ENCODE measurements around the gene CTAG1B.
"Not testable (repeated sequence)": the region's sequence is repeated elsewhere in the genome, so short reads cannot be mapped to it uniquely, and the experiment has no call there.

The CTAG1B gene

DNA sequence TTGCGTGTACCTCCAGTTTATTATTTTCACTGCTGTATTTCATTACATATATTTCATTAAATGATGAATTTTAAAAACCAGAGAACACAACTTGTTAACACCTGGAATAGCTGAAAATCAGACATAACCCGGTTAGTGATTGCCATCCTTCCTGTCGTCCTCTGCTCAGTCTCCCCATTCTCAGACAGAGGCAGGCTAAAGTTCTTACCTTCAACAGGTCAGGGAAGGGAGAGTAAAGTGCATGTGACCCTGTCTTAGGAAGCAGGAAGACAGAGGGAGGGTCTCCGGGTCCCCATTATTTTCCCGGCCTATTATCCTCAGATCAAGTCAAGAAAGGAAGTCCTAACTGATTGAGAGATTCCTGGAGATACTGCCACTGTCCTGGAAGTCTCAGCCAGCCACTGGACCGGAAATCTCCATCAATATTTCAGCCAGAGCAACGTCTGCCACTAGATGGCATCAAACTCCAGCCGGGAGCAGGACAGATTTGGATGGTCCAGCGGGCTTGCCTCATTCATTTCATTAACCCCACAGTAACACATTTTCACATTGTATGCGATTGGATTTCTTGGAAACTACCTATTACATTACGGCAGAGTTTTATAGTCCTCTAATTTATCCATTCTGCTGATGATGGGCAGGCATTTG is 1.8 kb upstream of the CTAG1B start:
- not testable (repeated sequence) for DNase-seq

DNA sequence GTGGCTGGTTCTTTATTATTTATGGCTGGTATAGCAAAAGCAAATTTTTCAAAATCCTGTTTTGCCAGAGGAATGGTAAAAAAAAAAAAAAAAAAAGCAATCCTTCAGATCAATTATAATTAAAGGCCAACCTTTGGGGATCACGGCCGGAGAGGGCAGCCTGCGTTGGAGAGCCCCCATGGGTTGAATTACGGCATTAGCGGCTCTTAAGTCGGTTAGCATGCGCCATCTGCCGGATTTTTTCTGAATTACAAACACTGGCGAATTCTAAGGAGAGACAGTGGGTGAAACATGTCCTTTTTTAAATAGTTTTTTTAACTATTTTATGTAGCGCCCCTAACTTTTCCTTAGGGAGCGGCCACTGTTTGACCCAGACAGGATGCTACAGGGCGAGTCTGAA is 5.5 kb downstream of the CTAG1B start:
- not testable (repeated sequence) for DNase-seq

DNA sequence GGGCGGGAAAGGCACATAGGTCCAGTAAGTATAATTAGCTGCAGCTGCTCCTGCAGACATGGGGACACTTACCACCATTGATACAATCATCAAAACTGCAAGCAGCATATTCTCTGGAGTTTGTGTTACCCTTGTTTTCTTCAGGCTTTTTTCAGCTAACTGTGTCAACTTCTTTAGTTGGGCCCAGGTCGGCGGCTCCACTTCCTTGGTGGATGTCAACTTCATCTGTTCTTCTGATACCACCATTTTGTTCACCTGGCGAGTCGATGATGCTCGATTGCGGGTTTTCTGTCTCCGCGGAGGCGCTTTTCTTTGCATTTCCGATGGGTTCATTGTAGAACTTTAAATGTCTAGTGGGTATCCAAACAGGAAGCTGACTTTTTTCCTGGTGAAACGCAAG is 7.9 kb downstream of the CTAG1B start:
- DNase-seq, result not testable (repeated sequence)

DNA sequence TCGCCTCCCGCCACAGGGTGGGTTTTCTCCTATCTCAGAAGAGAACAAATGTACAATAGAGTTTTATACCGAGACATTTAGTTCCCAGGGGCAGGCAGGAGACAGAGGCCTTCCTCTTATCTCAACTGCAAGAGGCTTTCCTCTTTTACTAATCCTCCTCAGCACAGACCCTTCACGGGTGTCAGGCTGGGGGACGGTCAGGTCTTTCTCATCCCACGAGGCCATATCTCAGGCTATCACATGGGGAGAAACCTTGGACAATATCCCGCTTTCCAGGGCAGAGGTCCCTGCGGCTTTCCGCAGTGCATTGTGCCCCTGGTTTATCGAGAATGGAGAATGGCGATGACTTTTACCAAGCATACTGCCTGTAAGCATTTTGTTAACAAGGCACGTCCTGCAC is 10.3 kb downstream of the CTAG1B start:
- not testable (repeated sequence) for DNase-seq

DNA sequence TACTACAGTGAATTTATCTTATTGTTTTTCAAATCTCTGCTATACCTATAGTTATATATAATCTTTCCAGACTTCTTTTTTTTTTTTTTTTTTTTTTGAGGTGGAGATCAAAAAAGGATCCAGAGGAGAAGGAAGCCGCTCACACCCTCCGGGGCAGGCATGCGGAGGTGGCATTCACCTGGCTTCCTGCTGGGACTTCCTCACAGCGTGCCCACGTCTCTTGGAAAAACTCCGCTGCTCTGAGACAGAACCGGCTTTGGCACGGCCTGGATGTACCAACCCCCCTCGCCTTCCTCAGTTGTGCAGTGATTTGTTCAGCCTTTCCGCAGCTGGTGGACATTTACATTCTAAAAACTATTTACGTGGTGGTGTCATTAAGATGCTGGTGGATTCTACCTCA is 11.1 kb downstream of the CTAG1B start:
- DNase-seq, result not testable (repeated sequence)

DNA sequence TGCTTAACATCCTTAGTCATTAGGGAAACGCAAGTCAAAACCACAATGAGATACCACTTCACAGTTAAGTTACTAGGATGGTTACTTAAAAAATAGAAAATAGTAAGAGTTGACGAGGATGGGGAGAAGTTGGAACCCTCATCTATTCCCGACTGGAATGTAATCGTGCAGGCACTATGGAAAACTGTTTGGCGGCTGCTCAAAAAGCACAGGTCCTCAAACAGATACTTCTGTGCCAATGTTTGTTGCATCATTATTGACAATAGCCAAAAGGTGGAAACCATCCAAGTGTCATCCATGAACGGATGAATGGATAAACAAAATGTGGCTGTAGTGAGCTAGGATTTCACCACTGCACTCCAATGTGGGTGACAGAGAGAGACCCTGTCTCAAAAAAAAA is 11.7 kb downstream of the CTAG1B start:
- peak; percentile 10 for DNase-seq

DNA sequence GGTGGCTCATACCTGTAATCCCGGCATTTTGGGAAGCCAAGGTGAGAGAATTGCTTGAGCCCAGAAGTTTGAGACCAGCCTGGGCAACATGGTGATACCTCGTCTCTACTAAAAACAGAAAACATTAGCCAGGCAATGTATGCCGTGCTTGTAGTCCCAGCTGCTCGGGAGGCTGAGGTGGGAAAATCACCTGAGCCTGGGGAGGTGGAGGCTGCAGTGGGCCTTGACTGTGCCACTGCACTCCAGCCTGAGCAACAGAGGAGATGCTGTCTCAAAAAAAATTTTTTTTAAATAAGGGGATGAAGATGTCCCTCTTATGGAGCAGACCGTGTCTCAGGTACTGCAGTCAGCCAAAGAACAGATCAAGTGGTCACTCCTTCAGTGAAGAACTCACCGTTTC is 13.5 kb downstream of the CTAG1B start:
- DNase-seq, result no peak

DNA sequence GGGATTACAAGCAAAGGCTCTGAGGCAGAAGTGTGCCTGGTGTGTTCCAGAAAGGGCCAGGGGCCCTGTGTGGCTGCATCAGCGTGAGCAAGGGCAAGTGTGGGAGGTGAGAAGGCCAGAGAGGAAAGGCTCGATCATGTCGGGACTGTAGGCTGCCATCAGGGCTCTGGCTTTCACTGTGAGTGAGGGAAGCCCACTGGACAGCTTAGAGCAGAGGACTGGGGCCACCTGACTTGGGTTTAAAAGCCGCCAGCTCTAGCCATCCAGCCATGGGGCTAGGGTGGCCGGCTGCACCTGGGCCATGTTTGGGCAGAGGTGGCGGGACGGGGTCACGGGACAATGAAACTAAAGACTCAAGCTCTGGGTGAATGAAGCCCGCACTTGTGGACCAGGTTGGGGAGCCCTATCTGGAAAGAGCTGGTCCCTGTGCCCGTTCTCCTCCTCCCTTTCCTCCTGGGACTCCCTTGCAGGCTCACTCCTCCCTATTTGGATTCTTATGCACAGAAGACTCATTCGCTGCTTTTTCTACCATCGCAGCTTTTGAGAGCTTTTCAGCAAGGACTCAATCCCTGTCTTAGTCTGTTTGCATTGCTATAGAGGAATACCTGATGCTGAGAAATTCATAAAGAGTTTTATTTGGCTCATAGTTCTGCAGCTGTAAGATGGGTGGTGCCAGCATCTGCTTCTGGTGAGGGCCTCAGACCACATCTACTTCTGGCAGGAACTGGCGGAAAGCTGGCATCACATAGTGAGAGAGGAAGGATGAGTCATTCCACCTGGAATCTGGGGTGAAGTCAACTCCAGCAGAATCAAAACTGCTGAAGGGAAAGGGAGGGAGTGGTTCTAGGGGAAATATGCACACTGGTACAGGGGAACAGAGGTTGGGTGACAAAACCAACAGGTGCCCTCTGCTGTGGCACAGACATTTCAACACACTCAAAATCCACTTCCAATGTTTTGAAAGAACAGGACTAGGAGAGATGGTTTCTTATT is 15.3 kb downstream of the CTAG1B start:
- peak; percentile 10 for DNase-seq

DNA sequence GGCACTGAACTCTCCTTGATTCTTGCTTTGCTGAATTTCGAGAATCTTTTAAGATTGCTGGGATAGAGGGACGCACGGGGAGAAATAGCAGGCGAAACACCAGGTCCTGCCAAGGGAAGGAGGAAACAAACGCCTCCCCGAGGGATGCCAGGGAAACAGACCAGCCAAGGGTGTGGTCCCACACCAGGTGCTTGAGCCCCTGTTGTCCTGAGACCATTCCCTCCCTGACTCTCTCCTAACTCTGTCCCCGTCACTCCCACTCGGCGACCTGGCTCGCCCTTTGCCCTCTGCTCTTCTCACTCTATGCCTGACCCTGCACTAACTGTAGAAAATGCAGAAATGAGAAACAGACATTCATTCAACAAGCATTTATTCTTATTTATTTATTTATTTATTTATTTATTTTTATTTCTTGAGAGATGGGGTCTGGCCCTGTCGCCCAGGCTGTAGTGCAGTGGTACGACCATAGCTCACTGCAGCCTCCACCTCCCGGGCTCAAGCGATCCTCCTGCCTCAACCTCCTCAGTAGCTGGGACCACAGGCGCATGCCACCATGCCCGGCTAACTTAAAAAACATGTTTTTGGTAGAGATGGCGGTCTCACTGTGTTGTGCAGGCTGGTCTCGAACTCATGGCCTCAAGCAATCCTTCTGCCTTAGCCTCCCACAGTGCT is 16.2 kb downstream of the CTAG1B start:
- DNase-seq, result no peak

DNA sequence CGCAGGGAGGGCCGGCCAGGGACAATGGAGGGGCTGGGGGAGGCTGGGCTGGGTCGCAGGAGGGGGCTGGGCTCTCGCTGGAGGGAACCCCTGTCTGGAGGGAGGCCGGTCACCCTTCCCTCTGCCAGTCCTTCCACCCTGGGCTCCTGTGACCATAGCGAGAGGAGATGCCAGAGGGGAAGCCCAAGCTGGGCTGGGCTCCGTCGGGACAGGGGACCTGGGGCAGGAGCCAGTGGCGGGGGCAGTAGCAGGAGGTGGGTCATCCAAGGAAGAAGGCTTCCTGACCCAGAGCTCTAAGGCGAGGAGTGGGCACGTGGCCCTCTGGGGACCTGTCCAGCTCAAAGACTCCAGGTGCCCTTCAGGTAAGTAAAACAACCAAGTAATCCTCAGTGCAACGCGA is 16.9 kb downstream of the CTAG1B start:
- DNase-seq, result no peak

DNA sequence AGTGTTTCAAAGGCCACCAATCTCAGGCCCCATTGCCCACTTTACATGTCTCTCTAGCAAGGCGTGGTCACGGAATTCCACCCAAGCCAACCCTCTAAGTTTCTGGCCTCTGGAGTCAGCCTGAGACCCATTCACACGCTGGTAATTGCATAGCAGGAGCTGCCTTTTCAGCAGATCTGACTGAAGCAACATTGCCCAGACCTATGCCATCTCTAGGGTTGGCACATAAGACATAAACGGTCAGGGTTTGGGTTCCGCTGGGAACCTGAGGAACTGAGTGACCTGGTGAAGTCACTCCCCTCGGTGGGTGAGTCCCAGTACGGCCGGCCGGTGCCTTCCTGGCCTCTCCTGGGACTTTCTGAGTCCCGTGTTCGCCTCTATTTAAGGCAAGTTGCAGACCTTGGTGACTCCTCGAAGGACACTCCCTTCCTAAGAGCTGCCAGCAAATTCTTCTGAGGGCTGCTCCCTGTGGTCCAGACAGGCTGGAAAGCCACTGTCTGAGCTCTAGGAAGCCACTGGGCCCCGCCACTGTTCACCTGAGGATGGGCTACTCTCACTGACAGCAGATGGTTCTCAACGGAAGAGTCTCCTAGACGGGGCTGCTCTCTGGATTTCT is 18.2 kb downstream of the CTAG1B start:
- no peak for DNase-seq

DNA sequence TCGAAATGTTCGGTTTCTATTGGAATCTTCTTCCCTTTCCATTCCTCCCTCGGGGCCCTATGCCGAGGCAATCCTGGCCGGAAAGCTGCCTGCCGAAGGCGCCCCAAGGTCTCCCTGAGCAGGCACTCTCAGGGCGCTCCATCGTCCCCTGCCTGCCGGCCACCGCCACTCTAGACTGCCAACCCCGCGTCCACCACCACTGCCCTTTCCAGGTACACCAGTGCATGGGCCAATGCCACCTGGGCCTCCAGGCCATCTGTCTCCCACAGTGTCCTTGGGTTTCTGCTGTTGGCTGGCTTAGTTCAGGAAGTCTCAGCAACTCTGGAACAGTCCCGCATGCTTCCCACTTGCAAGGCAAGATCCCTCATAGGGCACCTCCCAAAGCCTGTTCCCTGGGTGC is 19.6 kb downstream of the CTAG1B start:
- no peak for DNase-seq

DNA sequence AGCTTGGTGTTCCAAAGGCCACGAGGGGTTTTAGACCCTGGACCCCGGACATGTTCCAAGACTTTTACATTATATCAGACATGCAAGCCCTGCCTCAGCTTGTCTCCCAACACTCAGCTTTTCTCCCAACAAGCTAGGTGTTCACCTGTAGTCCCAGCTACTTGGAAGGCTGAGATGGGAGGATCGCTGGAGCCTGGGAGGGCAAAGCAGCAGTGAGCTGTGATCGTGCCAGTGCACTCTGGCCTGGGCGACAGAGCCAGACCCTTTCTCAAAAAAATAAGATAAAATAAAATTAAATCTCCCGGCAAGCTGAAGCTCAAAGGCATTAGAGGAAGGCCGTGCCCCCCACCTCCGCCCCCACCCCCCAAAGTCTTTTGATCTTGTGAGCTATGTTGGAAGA is 20.4 kb downstream of the CTAG1B start:
- DNase-seq, result no peak

DNA sequence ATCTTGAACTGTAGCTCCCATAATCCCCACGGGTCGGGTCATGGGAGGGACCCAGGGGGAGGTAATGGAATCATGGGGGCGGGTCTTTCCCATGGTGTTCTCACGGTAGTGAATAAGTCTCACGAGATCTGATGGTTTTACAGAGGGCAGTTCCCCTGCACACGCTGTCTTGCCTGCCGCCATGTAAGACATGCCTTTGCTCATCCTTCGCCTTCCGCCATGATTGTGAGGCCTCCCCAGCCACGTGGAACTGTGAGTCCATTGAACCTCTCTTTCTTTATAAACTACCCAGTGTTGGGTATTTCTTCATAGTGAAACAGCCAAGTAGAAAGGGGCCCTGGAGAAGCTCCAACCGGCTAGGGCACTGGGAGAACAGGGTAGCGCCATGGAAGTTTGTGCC is 21.9 kb downstream of the CTAG1B start:
- DNase-seq, result no peak

DNA sequence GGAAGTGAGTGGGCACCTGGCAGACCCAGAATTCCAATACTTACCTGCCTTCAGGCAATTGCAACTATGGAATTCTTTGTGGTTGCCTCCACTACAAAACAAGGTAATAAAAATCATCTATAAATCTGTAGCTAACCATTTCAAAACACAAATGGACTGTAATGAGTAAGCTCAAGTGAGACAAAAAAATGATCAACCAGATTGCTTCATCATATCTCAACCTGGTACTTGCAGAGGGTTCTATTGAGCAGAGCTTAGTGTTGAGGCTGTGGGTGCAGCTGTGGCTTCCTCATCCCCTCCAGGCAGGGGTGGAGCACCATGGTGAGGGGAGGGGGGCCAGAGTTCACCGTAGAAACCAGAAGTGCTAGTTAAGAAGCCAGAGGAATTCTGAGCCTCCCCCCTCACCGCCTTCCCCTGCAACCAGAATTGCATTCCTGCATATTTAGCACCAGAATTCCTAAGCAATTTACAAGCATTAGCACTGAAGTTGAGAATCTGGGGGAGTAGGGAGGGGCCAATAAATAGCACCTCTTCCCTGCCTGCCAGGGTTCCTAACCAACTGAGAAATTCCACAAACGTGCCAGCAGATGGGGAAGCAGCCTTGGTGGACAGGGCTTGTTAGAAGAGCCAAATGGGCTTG is 22.7 kb downstream of the CTAG1B start:
- DNase-seq, result no peak

DNA sequence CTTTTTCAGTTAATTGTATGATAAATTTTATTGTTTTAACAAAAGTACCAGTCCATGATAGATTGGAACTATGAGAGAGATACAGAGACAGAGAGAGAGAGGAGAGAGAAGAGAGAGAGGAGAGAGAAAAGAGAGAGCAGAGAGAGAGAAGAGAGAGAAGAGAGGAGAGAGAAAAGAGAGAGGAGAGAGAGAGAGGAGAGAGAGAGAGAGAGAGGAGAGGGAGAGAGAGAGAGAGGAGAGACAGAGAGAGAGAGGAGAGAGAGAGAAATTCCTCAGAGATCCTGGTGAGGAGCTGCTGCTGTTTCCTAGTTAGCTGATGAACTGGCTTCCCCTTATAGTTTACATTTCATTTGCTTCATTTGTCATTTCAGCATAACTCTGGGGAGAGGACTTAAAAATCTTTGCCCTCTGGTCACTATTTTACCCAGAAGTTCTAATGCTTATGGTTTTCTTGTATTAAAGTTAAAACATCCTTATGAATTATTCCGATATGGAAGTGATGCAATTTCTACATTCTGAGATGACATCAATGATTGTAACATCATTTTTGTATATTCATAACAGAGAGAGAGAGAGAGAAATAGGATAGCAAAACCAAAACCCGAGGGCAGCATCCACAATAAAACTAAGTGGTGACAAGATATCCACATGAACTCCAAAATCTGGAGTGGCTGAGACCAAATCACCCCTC is 23.4 kb downstream of the CTAG1B start:
- DNase-seq, result no peak

DNA sequence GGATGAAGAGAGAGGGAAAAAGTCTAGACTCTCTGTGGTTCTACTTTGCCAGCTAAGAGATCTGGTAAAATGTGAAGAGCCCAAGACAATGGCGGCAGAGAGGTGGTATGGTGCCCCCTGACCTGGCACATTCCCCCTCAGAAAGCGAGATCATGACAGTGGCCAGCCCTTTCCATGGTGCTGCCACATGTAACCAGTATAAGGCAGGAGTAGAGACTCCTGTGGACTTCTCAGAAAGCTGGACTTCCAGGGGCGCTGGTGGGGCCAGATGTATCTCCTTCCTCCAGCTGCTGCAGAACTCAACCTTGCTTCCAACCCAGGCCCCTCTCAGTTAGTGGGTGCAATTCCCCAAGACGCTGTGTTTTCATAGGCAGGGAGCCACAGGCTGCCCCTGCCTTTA is 24.6 kb downstream of the CTAG1B start:
- no peak for DNase-seq

DNA sequence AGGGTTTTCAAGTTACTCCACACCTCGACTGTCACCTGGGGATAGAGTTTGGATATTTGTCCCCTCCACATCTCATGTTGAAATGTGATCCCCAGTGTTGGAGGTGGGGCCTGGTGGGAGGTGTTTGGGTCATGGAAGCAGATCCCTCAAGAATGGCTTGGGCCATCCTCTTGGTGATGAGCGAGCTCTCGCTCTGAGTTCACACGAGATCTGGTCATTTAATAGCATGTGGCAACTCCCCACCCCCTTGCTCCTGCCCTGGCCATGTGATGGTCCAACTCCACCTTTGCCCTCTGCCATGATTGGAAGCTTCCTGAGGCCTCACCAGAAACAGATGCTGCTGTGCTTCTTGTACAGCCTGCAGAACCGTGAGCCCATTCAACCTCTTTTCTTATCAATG is 25.9 kb downstream of the CTAG1B start:
- DNase-seq, result no peak

DNA sequence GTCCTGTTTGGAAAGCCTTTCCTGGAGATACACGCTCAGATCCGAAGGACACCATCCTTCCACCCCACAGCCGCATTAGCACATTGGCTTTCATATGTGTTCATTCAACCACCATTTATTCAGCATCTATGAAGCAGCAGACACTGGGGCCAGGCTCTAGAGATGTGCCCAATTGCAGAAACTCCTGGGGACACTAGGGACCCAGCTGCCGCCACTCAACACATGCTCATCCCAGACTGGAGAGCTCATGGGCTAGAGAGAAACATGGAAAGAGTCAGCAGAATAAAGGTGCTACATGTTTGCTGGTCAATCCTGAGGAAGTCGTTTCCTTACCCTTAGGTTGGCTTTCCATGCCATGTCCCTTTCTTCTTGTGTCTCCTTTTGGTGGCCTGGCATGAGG is 26.6 kb downstream of the CTAG1B start:
- DNase-seq, result no peak

DNA sequence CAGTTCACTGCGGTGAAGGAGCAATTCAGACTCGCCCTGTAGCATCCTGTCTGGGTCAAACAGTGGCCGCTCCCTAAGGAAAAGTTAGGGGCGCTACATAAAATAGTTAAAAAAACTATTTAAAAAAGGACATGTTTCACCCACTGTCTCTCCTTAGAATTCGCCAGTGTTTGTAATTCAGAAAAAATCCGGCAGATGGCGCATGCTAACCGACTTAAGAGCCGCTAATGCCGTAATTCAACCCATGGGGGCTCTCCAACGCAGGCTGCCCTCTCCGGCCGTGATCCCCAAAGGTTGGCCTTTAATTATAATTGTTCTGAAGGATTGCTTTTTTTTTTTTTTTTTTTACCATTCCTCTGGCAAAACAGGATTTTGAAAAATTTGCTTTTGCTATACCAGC is 28.7 kb downstream of the CTAG1B start:
- not testable (repeated sequence) for DNase-seq

DNA sequence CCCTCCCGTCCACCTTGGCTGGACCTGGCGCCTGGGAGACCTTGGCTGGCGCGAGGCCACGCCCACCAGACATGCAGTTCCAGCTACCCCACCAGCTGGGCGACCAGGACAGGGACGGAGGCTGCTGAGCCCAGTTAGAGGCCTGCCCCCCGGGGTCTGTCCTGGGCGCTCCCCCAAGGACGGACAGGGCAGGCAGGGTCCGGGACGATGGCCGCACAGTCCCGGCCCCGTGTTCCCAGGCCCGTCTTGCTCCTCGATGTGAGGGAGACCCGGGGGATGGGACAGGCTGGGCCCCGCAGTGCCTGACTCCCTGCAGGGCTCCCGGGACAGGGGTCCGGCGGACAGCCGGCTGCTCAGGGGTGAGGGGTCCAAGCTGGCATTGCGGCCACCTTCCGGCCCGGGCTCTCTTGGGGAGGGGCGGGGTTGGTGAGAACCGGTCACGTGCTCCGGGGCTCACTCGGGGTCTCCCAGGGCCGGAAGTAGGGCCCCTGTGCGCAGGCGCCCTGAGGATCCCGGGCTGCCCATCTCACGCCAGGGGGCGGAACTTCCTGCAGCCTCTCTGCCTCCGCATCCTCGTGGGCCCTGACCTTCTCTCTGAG is 34.4 kb downstream of the CTAG1B start, which contains the start of gene CTAG1A:
Gene CTAG1A, plus strand, starts transcription at position 549 of the 599 bp plus-strand sequence. CDS start 74 bp downstream, outside the sequence.
- not testable (repeated sequence) for DNase-seq
